Keratinocyte (primary cell): ENCODE data around the gene TRAF7.

Source experiments
- EZH2 ChIP-seq: IDR thresholded peaks from one replicate; pipeline ENCODE4 v1.6.1; 2012; ENCODE audit warnings: inconsistent platforms, mild to moderate bottlenecking, low read length, moderate library complexity
- TF ChIP-seq, protein P1 (sequence below), 3 experiments: IDR thresholded peaks in 1 of 3; conservative IDR thresholded peaks in 1 of 3; optimal IDR thresholded peaks in 1 of 3; 2 replicates in 2 of 3; 3 replicates in 1 of 3; pipeline versions ENCODE3 to v1.5.1; 2011; ENCODE audit warnings: low read length in 3 of 3, mild to moderate bottlenecking in 3 of 3, moderate library complexity in 2 of 3, control low read depth in 1 of 3, inconsistent platforms in 1 of 3; ENCODE audit not compliant: insufficient read depth in 2 of 3; ENCODE audit errors: extremely low read depth in 1 of 3

DNA sequence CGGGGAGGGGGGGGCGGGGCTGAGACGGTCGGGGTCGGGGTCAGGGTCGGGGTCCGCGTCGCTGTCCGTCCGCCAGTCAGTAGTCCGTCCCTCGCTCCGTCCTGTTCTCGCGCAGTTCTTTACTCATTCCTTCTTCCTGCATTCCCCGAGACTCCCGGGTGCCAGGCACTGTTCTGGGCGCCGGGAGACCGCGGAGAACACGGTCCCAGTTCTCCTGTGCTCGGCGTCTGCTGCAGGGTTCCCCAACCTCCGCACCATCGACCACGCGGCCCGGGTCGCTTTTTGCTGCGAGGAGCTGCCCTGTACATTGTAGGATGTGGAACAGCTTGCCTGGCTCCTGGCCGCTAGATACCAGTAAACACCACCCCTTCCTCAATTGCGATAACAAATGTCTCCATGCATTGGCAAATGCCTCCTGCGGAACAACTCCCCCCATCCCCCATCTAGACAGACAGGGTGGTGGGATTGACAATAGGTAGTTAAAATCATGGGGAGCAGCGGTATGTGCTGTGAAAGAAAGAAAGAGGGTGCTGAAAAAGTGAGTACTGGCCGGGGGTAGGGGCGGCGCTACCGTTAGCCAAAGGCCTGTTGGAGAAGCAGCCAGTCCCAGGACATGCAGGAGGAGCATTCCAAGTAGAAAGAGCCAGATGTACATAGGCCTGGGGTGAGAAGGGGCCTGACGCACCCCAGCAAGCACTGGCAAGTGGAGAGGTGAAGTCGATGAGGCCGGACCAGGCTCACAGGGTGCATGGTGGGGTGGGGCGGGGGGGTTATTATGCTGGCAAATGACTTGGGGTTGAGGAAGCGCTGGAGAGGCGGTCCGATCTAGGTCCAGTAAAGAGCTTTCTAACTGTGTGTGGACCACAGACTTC, 631 bp downstream of the TRAF7 start:
- TF ChIP-seq, protein P1, sequence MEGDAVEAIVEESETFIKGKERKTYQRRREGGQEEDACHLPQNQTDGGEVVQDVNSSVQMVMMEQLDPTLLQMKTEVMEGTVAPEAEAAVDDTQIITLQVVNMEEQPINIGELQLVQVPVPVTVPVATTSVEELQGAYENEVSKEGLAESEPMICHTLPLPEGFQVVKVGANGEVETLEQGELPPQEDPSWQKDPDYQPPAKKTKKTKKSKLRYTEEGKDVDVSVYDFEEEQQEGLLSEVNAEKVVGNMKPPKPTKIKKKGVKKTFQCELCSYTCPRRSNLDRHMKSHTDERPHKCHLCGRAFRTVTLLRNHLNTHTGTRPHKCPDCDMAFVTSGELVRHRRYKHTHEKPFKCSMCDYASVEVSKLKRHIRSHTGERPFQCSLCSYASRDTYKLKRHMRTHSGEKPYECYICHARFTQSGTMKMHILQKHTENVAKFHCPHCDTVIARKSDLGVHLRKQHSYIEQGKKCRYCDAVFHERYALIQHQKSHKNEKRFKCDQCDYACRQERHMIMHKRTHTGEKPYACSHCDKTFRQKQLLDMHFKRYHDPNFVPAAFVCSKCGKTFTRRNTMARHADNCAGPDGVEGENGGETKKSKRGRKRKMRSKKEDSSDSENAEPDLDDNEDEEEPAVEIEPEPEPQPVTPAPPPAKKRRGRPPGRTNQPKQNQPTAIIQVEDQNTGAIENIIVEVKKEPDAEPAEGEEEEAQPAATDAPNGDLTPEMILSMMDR (optimal IDR thresholded peaks at IDR 0.05 in 1 of 3, IDR thresholded peaks at IDR 0.05 in 1 of 3, conservative IDR thresholded peaks at IDR 0.05 in 1 of 3; ENCODE audit: extremely low read depth in 1 of 3, insufficient read depth in 2 of 3, low read length in 3 of 3) = no peak
- TF ChIP-seq EZH2 = no peak
